D721Med (cell line): ENCODE measurements around the gene LANCL2.
"Not testable (repeated sequence)": the region's sequence is repeated elsewhere in the genome, so short reads cannot be mapped to it uniquely, and the experiment has no call there.

Source experiments
- DNase-seq: peaks from one replicate; pipeline ENCODE4 v3.0.0; 2011; ENCODE audit warnings: low spot score; ENCODE audit not compliant: insufficient read length
- FAIRE-seq: peaks from 2 replicates; lab custom pipeline; 2011; peaks lifted over from hg19 to GRCh38; lab: Jason Lieb, UNC
- CTCF ChIP-seq: IDR thresholded peaks from 2 replicates; pipeline ENCODE4 v1.5.1; 2012; ENCODE audit warnings: mild to moderate bottlenecking, control low read depth; ENCODE audit not compliant: insufficient read depth; ENCODE audit errors: missing control alignments

Gene LANCL2

GRCh38 chr7:55381696-55382095, 16.6 kb downstream of the LANCL2 start:
- FAIRE-seq = no peak
- DNase-seq = no peak
- no peak for TF ChIP-seq CTCF

- FAIRE-seq = no peak
- no peak for DNase-seq
- no peak for TF ChIP-seq CTCF
Observed at GRCh38 chr7:55382251-55382650, 17.1 kb downstream of the LANCL2 start.

GRCh38 chr7:55386541-55386940, 21.4 kb downstream of the LANCL2 start:
- TF ChIP-seq CTCF = no peak
- no peak for DNase-seq
- no peak for FAIRE-seq

GRCh38 chr7:55387062-55387965, 22.2 kb downstream of the LANCL2 start:
- no peak for TF ChIP-seq CTCF
- no peak for DNase-seq

GRCh38 chr7:55396233-55396785, 31.2 kb downstream of the LANCL2 start:
- FAIRE-seq (no peak), DNase-seq (no peak)
- no peak for TF ChIP-seq CTCF

More at GRCh38 chr7:55387062-55387965, 22.2 kb downstream of the LANCL2 start:
- no peak for FAIRE-seq

- no peak for TF ChIP-seq CTCF
- DNase-seq (no peak), FAIRE-seq (no peak)
Observed at GRCh38 chr7:55397617-55398016, 32.5 kb downstream of the LANCL2 start.

- no peak for FAIRE-seq
- no peak for DNase-seq
- TF ChIP-seq CTCF = no peak
Observed at GRCh38 chr7:55400191-55400590, 35.1 kb downstream of the LANCL2 start.

GRCh38 chr7:55402506-55402905, 37.4 kb downstream of the LANCL2 start:
- FAIRE-seq, DNase-seq: not testable (repeated sequence)
